ES-I3 (cell line): ENCODE measurements around the gene GP1BA.
"Not testable (repeated sequence)": the region's sequence is repeated elsewhere in the genome, so short reads cannot be mapped to it uniquely, and the experiment has no call there.

Experiments
- H3K36me3 ChIP-seq: 2 replicates; pipeline ENCODE4 v1.6.1; 2013; ENCODE audit warnings: mild to moderate bottlenecking, low read length, control low read depth, moderate library complexity; ENCODE audit not compliant: insufficient read depth
- H3K4me1 ChIP-seq: 2 replicates; pipeline ENCODE4 v1.6.1; 2013; ENCODE audit warnings: mild to moderate bottlenecking, control low read depth, low read length; ENCODE audit not compliant: insufficient read depth
- H3K9ac ChIP-seq: 2 replicates; pipeline ENCODE4 v1.6.1; 2013; ENCODE audit warnings: low read depth, mild to moderate bottlenecking, low read length, moderate library complexity
- H3K9me3 ChIP-seq: 2 replicates; pipeline ENCODE4 v1.6.1; 2013; ENCODE audit warnings: mild to moderate bottlenecking, low read length, moderate library complexity; ENCODE audit not compliant: control insufficient read depth, insufficient read depth

Gene GP1BA

GRCh38 chr17:4913994-4914393 is 18.1 kb upstream of the GP1BA start:
- H3K9ac ChIP-seq: no peak overlapping the region
- no peaks in the 10 kb centered on the region for H3K9me3 ChIP-seq
- peaks cover 5% of the 10 kb centered on the region; the same call in 1 of the 2 replicates for H3K4me1 ChIP-seq
- H3K36me3 ChIP-seq: no peaks in the 10 kb centered on the region

GRCh38 chr17:4914551-4914950 is 17.5 kb upstream of the GP1BA start:
- not testable (repeated sequence) for H3K9me3 ChIP-seq, H3K4me1 ChIP-seq, H3K36me3 ChIP-seq, H3K9ac ChIP-seq

- no peaks in the 10 kb centered on the region for H3K36me3 ChIP-seq
- no peak overlapping the region for H3K9ac ChIP-seq
- H3K4me1 ChIP-seq: peaks cover 8% of the 10 kb centered on the region
- H3K9me3 ChIP-seq: no peaks in the 10 kb centered on the region
These were observed 12.5 kb upstream of the GP1BA start for GRCh38 chr17:4919511-4920047.

GRCh38 chr17:4920351-4921048 is 11.6 kb upstream of the GP1BA start:
- no peak overlapping the region for H3K9ac ChIP-seq
- no peaks in the 10 kb centered on the region for H3K36me3 ChIP-seq
- H3K9me3 ChIP-seq: no peaks in the 10 kb centered on the region
- H3K4me1 ChIP-seq: peaks cover 8% of the 10 kb centered on the region

- H3K9me3 ChIP-seq: no peaks in the 10 kb centered on the region
- no peaks in the 10 kb centered on the region for H3K36me3 ChIP-seq
- no peak overlapping the region for H3K9ac ChIP-seq
- H3K4me1 ChIP-seq: peaks cover 8% of the 10 kb centered on the region
These were observed 10.8 kb upstream of the GP1BA start for GRCh38 chr17:4921320-4921719.

- H3K36me3 ChIP-seq, H3K4me1 ChIP-seq, H3K9me3 ChIP-seq, H3K9ac ChIP-seq: not testable (repeated sequence)
These were observed 5.3 kb upstream of the GP1BA start for GRCh38 chr17:4926577-4927335.

GRCh38 chr17:4928881-4929280 is 3.2 kb upstream of the GP1BA start:
- H3K9ac ChIP-seq: no peak overlapping the region
- no peaks in the 10 kb centered on the region for H3K4me1 ChIP-seq
- H3K36me3 ChIP-seq: no peaks in the 10 kb centered on the region; the same call in 1 of the 2 replicates
- no peaks in the 10 kb centered on the region for H3K9me3 ChIP-seq

GRCh38 chr17:4932756-4933155 is 679 bp downstream of the GP1BA start:
- no peak overlapping the region for H3K9ac ChIP-seq
- H3K9me3 ChIP-seq: no peaks in the 10 kb centered on the region
- H3K36me3 ChIP-seq: no peaks in the 10 kb centered on the region
- peaks cover 3% of the 10 kb centered on the region; the same call in 1 of the 2 replicates for H3K4me1 ChIP-seq

- no peak overlapping the region for H3K9ac ChIP-seq
- peaks cover 4% of the 10 kb centered on the region; the same call in 1 of the 2 replicates for H3K36me3 ChIP-seq
- H3K4me1 ChIP-seq: peaks cover 3% of the 10 kb centered on the region; the same call in 1 of the 2 replicates
- no peaks in the 10 kb centered on the region for H3K9me3 ChIP-seq
These were observed 1.6 kb downstream of the GP1BA start for GRCh38 chr17:4933646-4934045.

GRCh38 chr17:4934173-4934979 is 2.3 kb downstream of the GP1BA start:
- Histone ChIP-seq H3K9ac (no peak overlapping the region), H3K4me1 (peaks cover 7% of the 10 kb centered on the region; the same call in 1 of the 2 replicates), H3K9me3 (no peaks in the 10 kb centered on the region), H3K36me3 (peaks cover 4% of the 10 kb centered on the region; the same call in 1 of the 2 replicates)

GRCh38 chr17:4935650-4936049 is 3.6 kb downstream of the GP1BA start:
- no peaks in the 10 kb centered on the region for H3K9me3 ChIP-seq
- peaks cover 7% of the 10 kb centered on the region; the same call in 1 of the 2 replicates for H3K4me1 ChIP-seq
- peaks cover 4% of the 10 kb centered on the region; the same call in 1 of the 2 replicates for H3K36me3 ChIP-seq
- H3K9ac ChIP-seq: no peak overlapping the region

- no peak overlapping the region for H3K9ac ChIP-seq
- H3K4me1 ChIP-seq: peaks cover 7% of the 10 kb centered on the region; the same call in 1 of the 2 replicates
These were observed 4.4 kb downstream of the GP1BA start for GRCh38 chr17:4936436-4936835.

GRCh38 chr17:4937553-4937952 is 5.5 kb downstream of the GP1BA start:
- Histone ChIP-seq H3K9ac (no peak overlapping the region), H3K36me3 (peaks cover 4% of the 10 kb centered on the region; the same call in 1 of the 2 replicates), H3K4me1 (peaks cover 7% of the 10 kb centered on the region; the same call in 1 of the 2 replicates), H3K9me3 (no peaks in the 10 kb centered on the region)

More at GRCh38 chr17:4936436-4936835, 4.4 kb downstream of the GP1BA start:
- Histone ChIP-seq H3K36me3 (peaks cover 4% of the 10 kb centered on the region; the same call in 1 of the 2 replicates), H3K9me3 (no peaks in the 10 kb centered on the region)

- H3K4me1 ChIP-seq: peaks cover 7% of the 10 kb centered on the region; the same call in 1 of the 2 replicates
- 0 out of 2 replicates have a peak overlapping the region, but pooled peaks have one; percentile 98 for H3K9ac ChIP-seq
- no peaks in the 10 kb centered on the region for H3K9me3 ChIP-seq
- peaks cover 4% of the 10 kb centered on the region; the same call in 1 of the 2 replicates for H3K36me3 ChIP-seq
These were observed 6.0 kb downstream of the GP1BA start for GRCh38 chr17:4938069-4938491.
